ENCODE measurements around the gene DENND4A.
"Not testable (repeated sequence)": the region's sequence is repeated elsewhere in the genome, so short reads cannot be mapped to it uniquely, and the experiment has no call there.

DENND4A gene

DNA sequence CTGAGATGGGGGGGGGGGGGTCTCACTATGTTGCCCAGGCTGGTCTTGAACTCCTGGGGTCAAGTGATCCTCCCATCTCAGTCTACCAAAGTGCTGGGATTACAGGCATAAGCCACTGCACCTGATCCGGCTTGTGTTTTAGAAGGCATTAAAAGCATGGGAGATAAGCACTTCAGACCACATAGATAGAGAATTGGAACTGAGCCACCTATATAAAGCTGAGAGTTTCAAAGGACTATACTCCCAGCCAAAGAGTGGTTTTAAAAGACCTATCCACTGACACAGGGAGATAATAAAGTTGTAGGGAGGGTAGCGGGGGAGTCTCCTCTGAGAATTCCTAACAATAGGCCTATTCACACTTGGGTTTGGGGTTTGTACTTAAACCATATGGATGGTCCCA, 34.8 kb downstream of the DENND4A start:
- no peak for DNase-seq (ENCODE audit: low read depth, low spot score)

DNA sequence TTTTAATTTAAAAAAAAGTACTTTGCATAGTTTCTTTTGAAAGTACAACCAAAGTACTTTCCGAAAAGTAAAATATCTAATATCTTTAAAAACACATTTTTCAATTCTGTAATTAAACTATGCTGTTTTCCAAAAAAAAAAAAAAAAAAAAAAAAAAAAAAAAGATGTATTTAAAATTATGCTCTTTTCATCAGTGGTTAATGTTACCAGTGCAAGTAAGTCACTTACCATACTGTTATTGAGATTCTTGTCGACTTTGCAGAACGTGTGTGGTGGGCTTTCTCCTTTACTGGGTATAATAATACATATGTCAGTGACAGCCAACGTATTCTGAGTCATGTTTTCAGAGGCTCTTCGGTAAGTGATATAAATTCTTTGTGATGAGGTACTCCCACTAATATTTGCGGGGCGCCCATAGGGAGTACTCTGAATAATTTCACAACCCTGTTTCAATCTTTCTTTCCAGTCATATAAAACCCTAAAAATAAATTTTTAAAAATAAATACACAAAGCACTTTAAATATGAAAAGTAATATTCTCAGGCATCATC, 39.9 kb downstream of the DENND4A start:
- no peak for DNase-seq (ENCODE audit: low read depth, low spot score)

DNA sequence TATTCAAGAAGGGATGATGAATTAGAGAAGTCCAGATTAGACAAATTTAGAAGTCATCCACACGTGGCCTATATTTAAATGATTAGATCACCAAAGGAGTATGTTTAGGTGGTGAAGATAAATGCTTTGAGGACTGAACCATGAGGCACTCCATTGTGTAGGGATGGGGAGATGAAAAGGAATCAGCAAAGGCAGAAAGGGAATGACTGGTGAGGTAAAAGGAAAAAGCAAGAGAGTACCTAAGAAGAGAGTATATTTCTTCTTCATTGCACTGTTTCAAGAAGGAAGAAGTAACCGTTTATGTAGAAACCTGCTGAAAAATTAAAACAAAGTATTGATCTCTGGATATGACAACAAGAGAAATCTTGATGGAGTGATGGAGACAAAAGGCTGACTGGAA, 40.7 kb downstream of the DENND4A start:
- no peak for DNase-seq (ENCODE audit: low read depth, low spot score)

DNA sequence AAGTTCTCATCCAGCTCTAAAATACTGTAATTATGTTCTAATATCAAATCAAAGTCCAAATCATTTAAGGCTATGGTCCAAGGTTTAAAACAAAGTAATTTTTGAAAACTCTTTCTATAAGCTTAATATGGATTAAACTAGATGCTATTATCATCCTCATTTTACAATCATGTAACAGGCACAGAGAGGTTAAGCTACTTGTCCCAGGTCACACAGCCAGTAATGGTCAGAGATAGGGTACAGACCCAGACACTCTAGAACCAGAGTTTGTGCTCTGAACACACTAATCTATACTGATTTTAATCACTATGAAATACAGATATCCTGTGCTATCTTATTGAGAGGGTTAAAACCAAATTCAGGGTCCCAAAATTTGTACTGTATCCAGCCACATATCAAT, 44.8 kb downstream of the DENND4A start:
- DNase-seq (ENCODE audit: low read depth, low spot score), result no peak

DNA sequence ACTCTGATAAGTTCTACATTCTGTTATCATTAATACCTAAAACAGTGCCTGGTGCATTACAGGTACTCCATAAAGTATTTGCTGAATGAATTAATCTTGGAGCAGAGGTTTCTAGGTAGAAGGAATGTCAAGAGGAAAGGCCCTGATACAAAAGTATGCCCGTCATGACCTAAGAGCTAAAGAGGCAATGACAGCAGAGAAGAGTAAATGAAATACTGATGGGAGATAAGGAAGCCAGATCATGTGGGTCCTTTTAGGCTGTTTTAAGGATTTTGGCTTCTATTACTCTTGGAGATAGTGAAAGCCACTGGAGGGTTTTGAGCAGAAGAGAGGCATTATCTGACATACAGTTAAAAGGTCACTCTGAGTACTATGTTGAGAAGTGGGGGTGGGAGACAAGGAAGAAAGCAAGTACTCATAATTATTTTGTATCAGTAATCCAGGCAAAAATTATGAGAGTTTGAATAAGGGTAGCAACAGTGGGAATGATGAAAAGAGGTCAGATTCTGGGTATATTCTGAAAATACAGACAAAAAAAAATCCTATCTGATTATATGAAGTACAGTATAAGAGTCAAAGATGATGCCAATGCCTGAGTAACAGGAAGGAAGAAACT, 48.3 kb downstream of the DENND4A start:
- DNase-seq (ENCODE audit: low read depth, low spot score), result no peak

DNA sequence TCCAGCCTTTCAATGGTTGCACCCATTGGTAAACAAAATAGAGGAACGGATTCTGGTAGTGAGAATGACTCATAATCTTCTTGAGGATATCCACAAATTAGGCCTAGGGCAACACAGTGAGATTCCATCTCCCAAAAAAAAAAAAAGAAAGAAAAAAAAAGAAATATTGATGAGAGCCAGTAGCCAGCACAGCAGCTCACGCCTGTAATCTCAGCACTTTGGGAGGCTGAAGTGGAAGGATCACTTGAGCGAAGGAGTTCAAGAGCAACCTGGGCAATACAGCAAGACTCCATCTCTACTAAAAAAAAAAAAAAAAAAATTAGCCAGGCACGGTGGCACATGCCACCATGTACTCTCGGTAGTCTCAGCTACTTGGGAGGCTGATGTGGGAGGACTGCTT, 51.9 kb downstream of the DENND4A start:
- no peak for DNase-seq (ENCODE audit: low read depth, low spot score)

DNA sequence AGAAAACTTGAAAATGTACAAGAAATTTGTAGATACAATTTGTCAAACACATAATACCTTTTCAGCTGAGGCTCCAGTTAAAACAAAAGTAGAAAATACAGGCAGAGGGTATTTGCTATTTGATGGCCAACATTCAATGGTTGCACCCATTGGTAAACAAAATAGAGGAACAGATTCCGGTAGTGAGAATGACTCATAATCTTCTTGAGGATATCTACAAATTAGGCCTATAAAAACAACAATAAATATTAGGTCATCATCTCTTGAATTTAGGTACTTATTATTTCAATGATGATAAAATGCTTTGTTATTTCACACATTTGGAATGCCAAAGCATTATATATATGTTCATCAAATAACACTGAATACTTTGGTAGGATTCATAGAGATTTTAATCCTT, 53.4 kb downstream of the DENND4A start:
- DNase-seq (ENCODE audit: low read depth, low spot score), result no peak

DNA sequence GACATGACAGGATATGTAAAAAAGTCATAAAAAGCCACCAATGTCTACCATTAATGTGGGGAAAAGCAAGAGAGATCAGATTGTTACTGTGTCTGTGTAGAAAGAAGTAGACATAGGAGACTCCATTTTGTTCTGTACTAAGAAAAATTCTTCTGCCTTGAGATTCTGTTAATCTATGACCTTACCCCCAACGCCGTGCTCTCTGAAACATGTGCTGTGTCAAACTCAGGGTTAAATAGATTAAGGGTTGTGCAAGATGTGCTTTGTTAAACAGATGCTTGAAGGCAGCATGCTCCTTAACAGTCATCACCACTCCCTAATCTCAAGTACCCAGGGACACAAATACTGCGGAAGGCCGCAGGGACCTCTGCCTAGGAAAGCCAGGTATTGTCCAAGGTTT, 58.5 kb downstream of the DENND4A start:
- not testable (repeated sequence) for DNase-seq (ENCODE audit: low read depth, low spot score)

DNA sequence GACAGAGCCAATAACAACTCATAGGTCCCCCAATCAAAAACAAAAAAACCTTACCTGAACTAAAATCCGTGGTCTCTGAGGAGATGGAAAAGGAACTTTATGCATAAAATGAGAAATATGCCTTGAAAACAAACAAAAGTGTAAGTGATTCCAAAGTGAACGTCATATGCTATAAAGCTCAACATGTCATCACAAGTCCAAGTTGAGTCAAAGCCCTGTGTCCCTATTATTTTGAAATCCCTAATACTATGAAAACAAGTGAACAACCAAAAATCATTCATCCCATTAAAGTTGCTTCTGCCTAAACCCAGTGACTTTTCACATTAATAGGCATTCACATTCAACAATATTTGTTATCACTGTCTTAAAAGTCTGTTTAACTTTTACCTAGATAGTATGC, 59.4 kb downstream of the DENND4A start:
- DNase-seq (ENCODE audit: low read depth, low spot score), result no peak

DNA sequence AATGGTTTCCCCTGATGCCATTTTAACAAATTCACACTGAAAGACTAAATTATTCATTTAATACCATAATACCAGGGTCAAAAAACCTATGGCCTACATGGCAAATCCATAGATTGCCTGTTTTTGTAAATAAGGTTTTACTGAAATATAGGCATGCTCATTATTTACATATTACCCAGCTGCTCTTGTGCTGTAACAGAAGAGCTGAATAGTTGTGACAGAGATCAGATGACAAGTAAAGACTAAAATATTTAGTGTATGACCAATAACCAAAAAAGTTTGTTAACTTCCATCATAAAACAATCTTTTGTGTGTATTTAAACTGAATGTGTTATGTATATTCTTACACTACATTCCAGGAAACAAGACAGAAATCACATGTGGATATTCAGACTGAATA, 60.2 kb downstream of the DENND4A start:
- DNase-seq (ENCODE audit: low read depth, low spot score), result no peak

DNA sequence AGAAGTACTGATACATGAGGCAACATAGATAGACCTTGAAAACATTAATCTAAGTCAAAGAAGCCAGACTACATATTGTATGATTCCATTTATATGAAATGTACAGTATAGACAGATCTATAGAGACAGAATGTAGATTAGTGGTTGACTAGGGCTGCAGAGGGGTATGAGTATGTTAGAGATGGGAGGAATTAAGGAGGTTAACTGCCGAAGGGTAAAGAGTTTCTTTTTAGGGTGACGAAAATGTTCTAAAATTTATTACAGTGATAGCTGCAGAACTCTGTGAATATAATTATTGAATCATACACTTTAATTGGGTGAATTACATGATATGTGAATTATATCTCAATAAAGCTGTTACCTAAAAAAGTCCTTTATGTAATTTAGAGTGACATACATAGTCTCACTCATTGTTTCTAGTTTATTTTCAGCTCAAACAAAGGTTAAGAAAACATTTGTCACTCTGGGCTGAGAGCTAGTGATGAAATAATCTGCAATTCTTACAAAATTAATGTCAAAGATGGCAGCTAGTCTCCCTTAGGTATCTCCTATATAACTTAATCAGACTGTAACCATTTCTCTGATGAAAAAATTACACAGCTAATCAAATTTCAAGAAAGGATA, 61.4 kb downstream of the DENND4A start:
- no peak for DNase-seq (ENCODE audit: low read depth, low spot score)

DNA sequence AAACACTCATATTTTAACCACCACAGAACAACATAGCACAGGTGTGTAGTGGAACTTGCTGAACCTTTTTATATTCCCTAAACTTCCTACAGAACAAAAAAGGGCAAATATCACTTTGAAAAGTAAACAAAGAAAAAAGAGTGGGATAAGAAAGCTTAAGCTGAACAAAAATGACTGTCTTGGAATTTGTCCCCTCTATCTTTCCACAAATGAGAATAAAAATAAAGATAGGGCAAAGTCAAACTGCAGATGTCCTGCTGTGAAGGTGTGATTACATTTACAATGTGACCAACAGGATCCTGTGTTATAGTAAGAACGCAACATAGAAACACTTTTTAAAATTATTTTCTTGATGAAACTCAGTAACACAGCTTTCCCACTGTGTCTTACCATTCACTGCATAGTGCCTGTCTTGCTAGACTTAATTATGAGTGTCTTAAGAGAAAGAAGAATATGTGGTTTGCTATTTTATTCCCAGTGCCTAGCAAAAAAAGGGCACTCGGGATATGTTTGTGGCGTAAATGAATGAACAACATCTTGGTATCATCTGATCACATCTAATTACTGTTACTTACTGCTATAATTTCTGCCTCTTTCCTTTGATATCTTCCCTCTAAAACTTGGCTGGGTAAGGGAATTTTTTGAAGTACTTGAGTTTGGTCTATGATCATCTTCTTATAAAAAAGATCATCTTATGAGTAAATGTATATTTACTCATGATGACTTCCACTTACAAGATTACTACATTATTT, 67.5 kb downstream of the DENND4A start:
- no peak for DNase-seq (ENCODE audit: low read depth, low spot score)

DNA sequence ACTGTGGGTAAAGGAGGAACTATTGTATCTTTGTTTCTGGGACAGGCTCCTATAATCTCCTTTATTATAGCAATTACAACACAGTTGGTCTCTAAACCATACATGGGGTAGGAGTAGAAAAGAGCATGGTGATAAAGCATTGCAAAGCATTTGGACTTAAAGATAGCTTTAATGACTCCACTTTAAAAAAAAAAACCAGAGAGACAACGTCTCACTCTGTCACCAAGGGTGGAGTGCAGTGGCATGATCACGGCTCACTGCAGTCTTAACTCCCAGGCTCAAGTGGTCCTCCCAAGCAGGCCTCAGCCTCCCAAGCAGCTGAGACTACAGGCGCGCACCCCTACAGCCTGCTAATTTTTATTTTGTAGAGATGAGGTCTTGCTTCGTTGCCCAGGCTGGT, 68.2 kb downstream of the DENND4A start:
- no peak for DNase-seq (ENCODE audit: low read depth, low spot score)

DNA sequence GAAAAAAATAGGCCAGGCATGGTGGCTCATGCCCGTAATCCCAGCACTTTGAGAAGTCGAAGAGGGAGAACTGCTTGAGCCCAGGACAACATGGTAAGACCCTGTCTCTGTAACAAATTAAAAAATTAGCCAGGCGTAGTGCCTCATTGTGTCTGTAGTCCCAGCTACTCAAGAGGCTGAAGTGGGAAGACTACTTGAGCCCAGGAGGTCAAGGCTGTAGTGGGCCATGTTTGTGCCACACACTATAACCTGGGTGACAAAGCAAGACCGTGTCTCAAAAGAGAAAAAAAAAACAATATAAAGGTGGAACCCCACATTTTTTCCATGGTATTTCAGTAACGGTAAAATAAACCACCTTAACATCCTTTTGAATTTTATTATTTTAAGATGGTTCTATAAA, 69.9 kb downstream of the DENND4A start:
- DNase-seq (ENCODE audit: low read depth, low spot score), result no peak

DNA sequence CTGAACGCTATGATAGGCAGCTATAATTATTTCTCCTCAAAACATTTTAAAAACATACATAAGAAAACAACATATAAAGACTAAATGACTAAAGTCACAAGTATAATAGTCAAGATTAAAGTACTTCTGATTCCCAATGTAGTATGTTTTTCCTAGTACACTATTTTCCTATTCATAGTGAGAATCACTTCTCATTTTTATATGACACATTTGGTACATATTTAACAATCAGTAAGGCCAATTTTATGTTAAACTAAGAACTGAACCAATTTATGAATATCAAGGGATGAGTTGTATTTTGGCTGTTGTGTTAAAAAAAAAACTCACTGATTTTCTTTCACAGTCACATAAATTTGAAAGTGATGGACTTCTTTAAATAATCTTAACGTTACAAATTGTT, 79.7 kb downstream of the DENND4A start:
- no peak for DNase-seq (ENCODE audit: low read depth, low spot score)

DNA sequence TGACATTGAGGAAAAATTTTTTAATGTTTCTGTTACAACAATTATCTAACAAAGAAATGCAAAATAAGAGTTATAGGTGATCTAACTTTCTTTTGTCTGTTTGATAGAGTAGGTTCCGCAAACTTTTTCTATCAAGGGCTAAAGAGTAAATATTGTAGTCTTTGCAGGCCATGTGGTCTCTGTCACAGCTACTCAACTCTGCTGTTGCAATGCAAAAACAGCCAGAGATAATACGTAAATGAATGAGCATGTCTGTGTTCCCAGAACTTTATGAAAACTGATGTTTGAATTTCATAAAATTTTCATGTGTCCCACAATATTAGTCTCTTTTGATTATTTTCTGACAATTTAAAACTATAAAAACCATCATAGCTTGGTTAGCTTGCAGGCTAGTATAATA, 97.0 kb downstream of the DENND4A start:
- no peak for DNase-seq (ENCODE audit: low read depth, low spot score)

DNA sequence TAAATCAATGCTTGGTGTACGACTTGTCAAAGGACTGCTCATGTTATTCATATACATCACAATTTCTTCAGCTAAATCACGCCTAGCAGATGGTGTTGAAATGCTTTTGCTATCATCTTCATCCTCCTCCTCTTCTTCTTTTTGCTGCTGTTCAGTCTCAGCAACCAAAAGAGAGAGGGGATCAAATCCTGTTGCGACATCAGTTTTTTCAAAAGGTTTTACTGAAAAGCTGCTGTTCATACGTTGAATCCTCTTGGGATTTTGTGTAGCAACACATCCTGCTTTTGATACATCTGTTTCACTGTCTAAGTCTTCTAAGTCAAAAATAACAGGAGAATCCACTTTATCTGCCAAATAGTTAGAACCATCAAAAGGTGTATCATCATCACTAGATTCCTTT, 101.3 kb downstream of the DENND4A start:
- no peak for DNase-seq (ENCODE audit: low read depth, low spot score)

DNA sequence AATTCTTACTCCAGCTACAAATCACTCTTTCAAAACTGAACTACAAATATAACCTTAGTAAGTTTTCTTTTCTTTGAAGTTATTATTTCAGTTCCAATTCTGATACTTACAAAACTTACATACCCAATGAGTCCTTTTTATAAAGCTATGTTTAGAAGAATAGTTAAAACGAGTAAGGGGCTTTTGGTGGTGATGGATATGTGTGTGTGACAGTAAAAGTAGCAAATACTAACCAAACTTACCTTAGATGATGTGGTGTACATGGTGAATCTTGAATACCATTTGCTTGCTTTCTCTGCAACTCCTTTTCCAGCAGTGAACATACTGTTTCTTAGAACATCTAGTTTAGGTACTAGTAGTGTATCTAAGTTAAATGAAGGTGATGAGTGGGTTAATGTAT, 101.9 kb downstream of the DENND4A start:
- no peak for DNase-seq (ENCODE audit: low read depth, low spot score)

DNA sequence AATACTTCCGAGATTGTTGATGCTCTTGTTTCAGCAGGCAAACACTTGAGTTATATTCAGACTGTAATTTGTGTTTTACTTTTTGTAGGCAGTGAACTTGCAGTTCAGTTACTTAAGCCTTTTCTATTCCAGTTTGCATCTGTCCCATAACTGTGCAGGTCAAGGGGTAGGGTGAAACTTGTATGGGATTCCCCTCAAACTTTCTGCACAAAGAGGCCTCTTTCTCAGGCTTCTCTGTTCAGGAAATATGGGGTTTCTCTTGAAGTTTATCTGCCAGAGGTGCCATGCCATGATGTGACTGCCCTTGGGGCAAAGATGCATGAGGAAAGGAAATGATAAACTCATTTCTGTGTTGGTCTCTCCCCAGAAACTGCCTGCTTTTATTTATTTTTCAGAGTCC, 103.6 kb downstream of the DENND4A start:
- DNase-seq (ENCODE audit: low read depth, low spot score), result no peak

DNA sequence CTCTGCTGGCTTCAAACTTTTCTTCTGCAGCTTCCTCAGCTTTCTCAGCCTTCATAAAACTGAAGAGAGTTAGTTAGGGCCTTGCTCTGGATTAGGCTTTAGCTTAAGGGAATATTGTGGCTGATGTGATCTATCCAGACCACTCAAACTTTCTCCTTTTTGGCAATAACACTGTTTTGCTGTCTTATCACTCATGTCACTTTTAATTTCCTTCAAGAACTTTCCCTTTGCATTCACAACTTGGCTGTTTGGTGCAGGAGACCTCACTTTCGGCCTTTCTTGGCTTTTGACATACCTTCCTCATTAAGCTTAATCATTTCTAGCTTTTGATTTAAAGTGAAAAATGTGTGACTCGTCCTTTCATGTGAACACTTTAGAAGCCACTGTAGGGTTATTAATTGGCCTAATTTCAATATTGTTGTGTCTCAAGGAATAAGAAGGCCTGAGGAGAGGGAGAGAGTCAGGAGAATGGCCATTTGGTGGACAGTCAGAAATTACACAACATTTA, 109.6 kb downstream of the DENND4A start:
- no peak for DNase-seq (ENCODE audit: low read depth, low spot score)

DNA sequence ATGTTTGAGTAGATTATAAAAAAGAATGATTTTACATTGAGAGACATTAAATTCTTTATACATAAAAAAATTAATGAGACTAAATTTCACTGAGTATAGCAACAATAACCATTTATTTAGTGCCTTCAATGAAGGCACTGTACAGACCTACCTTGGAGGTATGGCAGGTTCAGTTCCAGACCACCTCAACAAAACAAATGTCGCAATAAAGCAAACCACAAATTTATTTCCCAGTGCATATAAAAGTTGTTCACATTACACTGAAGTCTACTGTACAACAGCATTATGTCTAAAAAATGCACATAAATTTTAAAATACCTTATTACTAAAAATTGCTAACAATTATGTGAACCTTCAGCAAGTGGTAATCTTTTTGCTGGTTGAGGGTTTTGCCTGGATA, 111.5 kb downstream of the DENND4A start:
- DNase-seq (ENCODE audit: low read depth, low spot score), result no peak

DNA sequence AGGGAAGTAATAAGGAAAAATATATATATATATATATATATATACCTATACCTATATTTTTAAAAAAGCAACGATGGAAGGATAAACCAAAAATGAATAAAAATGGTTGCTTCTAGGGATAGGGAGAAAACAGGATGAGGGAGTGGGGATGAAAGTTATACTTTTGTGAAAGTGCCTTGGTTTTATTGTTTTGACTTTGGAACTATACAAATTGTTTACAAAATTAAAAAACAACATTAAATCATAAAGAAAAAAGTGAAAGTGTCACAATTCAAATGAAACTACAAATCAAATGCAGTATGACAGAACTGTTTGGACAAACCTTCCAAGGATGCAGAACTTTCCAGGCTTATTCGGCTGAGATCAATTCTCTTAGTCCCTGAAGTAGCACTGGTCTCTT, 116.0 kb downstream of the DENND4A start:
- no peak for DNase-seq (ENCODE audit: low read depth, low spot score)

DNA sequence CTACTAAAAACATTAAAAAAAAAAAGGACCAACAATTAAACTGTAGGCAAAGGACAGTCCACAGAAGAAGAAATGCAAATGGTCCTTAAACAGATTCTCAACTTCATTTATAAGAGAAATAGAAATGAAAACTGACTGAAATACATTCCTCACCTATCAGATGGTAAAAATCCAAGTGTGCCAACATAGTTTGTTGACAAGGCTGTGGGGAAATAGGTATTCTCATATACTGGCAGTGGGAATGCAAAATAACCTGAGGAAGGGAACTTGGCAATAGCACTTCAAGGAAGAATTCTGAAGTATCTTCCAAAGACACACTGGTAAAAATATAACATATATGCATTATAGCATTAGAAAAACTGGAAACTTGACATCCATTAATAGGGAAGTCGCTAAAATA, 116.5 kb downstream of the DENND4A start:
- DNase-seq (ENCODE audit: low read depth, low spot score), result no peak

Measured in brain pericyte (primary cell).